Fibroblast of lung (primary cell): ENCODE data around the gene ESRRA.

Source experiments
- CTCF ChIP-seq, 2 donors: IDR thresholded peaks in 1 of 2; conservative IDR thresholded peaks in 1 of 2; 1 replicate in 1 of 2; 2 replicates in 1 of 2; pipeline ENCODE4 v1.5.1; 2011 to 2012; ENCODE audit warnings: low read length in 2 of 2, control low read depth in 1 of 2, inconsistent platforms in 1 of 2, low read depth in 1 of 2, mild to moderate bottlenecking in 1 of 2
- EZH2 ChIP-seq: IDR thresholded peaks from 2 replicates; pipeline ENCODE4 v1.5.1; 2012; ENCODE audit warnings: low read length, control low read depth, mild to moderate bottlenecking; ENCODE audit errors: missing control alignments

- no peak for TF ChIP-seq CTCF (conservative IDR thresholded peaks at IDR 0.05 in 1 of 2, IDR thresholded peaks at IDR 0.05 in 1 of 2; ENCODE audit: low read depth in 1 of 2, low read length in 2 of 2)
- TF ChIP-seq EZH2: no peak
Observed at GRCh38 chr11:64263947-64264317, 41.4 kb upstream of the ESRRA start.
